Neural cell (in vitro differentiated cells): ENCODE measurements around the gene IL12RB1. TPM values are rescaled to one million over a fixed set of nuclear protein-coding genes. Genes with fewer than 3 reads are reported as not detected.

Source experiments
- H2AFZ ChIP-seq: fragments of 200-600, 300-800 bp; sonication (generic), shearing (Covaris generic); 2 replicates; pipeline ENCODE4 v1.6.0; 2014; ENCODE audit warnings: low read depth, mild to moderate bottlenecking, antibody characterized with exemption, low read length, moderate library complexity
- H3F3A ChIP-seq: fragments of 200-600 bp; shearing (Covaris generic); 2 replicates; pipeline ENCODE4 v1.6.1; 2016; ENCODE audit warnings: mild to moderate bottlenecking, moderate library complexity, mixed read lengths, antibody characterized with exemption, low read length; ENCODE audit not compliant: insufficient read depth, poor library complexity, severe bottlenecking
- H3K27ac ChIP-seq: fragments of 200-600, 300-800 bp; sonication (generic), shearing (Covaris generic); 2 replicates; pipeline ENCODE4 v1.5.1; 2014; ENCODE audit warnings: mild to moderate bottlenecking, low read length, moderate library complexity
- H3K27me3 ChIP-seq: fragments of 300-800, 200-600 bp; sonication (generic), shearing (Covaris generic); 2 replicates; pipeline ENCODE4 v1.6.0; 2014; ENCODE audit warnings: mild to moderate bottlenecking, low read depth, low read length, moderate library complexity; ENCODE audit not compliant: insufficient read depth
- H3K36me3 ChIP-seq: fragments of 300-800, 200-600 bp; sonication (generic), shearing (Covaris generic); 2 replicates; pipeline ENCODE4 v1.5.1; 2014; ENCODE audit warnings: mild to moderate bottlenecking, antibody characterized with exemption, low read length, moderate library complexity; ENCODE audit not compliant: insufficient read depth
- H3K4me2 ChIP-seq: fragments of 300-800, 200-600 bp; sonication (generic), shearing (Covaris generic); 2 replicates; pipeline ENCODE4 v1.6.0; 2014; ENCODE audit warnings: mild to moderate bottlenecking, low read length
- H3K4me3 ChIP-seq: fragments of 300-800, 200-600 bp; sonication (generic), shearing (Covaris generic); 2 replicates; pipeline ENCODE4 v1.5.1; 2014; ENCODE audit warnings: mild to moderate bottlenecking, low read length, moderate library complexity
- H3K79me2 ChIP-seq: fragments of 200-600 bp; shearing (Covaris generic); replicated peaks from 2 replicates; pipeline ENCODE4 v1.6.0; 2014; ENCODE audit warnings: mild to moderate bottlenecking, low read length, moderate library complexity; ENCODE audit not compliant: insufficient read depth
- H3K9ac ChIP-seq: fragments of 300-800, 200-600 bp; sonication (generic), shearing (Covaris generic); 2 replicates; pipeline ENCODE4 v1.6.1; 2016; ENCODE audit warnings: mild to moderate bottlenecking, low read length, mixed read lengths
- H3K9me2 ChIP-seq: fragments of 200-600 bp; shearing (Covaris generic); 2 replicates; pipeline ENCODE4 v1.6.1; 2016; ENCODE audit warnings: mild to moderate bottlenecking, low read length, mixed read lengths; ENCODE audit not compliant: insufficient read depth
- H3K9me3 ChIP-seq: fragments of 200-600, 300-800 bp; sonication (generic), shearing (Covaris generic); 2 replicates; pipeline ENCODE4 v1.6.1; 2016; ENCODE audit warnings: mild to moderate bottlenecking, mixed run types, low read length, moderate library complexity, mixed read lengths
- H4K20me1 ChIP-seq: fragments of 200-600 bp; shearing (Covaris generic); 2 replicates; pipeline ENCODE4 v1.6.1; 2016; ENCODE audit warnings: mild to moderate bottlenecking, mixed run types; ENCODE audit not compliant: insufficient read depth
- EP300 ChIP-seq: fragments of 450-650 bp; conservative IDR thresholded peaks from 2 replicates; pipeline ENCODE4 v1.6.1; 2014; ENCODE audit warnings: antibody characterized with exemption, mild to moderate bottlenecking, moderate library complexity; ENCODE audit not compliant: poor library complexity, severe bottlenecking
- EZH2 ChIP-seq: fragments of 200-600, 300-800 bp; shearing (Covaris generic), sonication (generic); IDR thresholded peaks from 2 replicates; pipeline ENCODE4 v1.6.1; 2014; ENCODE audit warnings: antibody characterized with exemption, low read length, borderline replicate concordance, mild to moderate bottlenecking; ENCODE audit not compliant: insufficient read depth, poor library complexity, severe bottlenecking
- MXI1 ChIP-seq: fragments of 450-650 bp; conservative IDR thresholded peaks from 2 replicates; pipeline ENCODE4 v1.6.1; 2014; ENCODE audit warnings: antibody characterized with exemption, mild to moderate bottlenecking; ENCODE audit not compliant: poor library complexity, severe bottlenecking
- POLR2AphosphoS5 ChIP-seq: IDR thresholded peaks from 2 replicates; pipeline ENCODE4 v1.6.1; 2012
- RAD21 ChIP-seq: fragments of 450-650 bp; conservative IDR thresholded peaks from 2 replicates; pipeline ENCODE4 v1.6.1; 2014; ENCODE audit warnings: antibody characterized with exemption, mild to moderate bottlenecking, moderate library complexity
- REST ChIP-seq: IDR thresholded peaks from 2 replicates; pipeline ENCODE4 v1.6.1; 2012; ENCODE audit warnings: borderline replicate concordance
- SMC3 ChIP-seq: fragments of 450-650 bp; conservative IDR thresholded peaks from 2 replicates; pipeline ENCODE4 v1.6.1; 2014; ENCODE audit warnings: antibody characterized with exemption, mild to moderate bottlenecking, moderate library complexity; ENCODE audit not compliant: poor library complexity
- TAF1 ChIP-seq: IDR thresholded peaks from 2 replicates; pipeline ENCODE4 v1.6.1; 2012; ENCODE audit warnings: low read depth
- polyA plus RNA-seq: library from polyadenylated mRNA; depleted of rRNA; stranded (reverse); fragments of >200 nt; gene quantifications from 2 replicates; pipeline ENCODE4 v1.2.3, GENCODE V29; 2014
- TF ChIP-seq, protein P1 (sequence below): fragments of 450-650 bp; IDR thresholded peaks from 2 replicates; pipeline ENCODE4 v1.5.1; 2014; ENCODE audit warnings: antibody characterized with exemption, mild to moderate bottlenecking, moderate library complexity; ENCODE audit not compliant: poor library complexity, severe bottlenecking

IL12RB1 gene
- polyA plus RNA-seq, 1 donor from 2014 or later, result not detected

GRCh38 chr19:18097217-18097992 is 10.7 kb upstream of the IL12RB1 start, which contains the start of gene MAST3:
MAST3 (plus strand) TSS chr19:18097778; CDS start chr19:18097793, 15 bp downstream.
- H3K79me2 ChIP-seq, result no peaks in the 10 kb centered on the region
- no peaks in the 10 kb centered on the region for H4K20me1 ChIP-seq
- no peak within 1 kb of the TSS for H3K27ac ChIP-seq
- no peaks in the 10 kb centered on the region for H3F3A ChIP-seq
- TF ChIP-seq, protein P1, sequence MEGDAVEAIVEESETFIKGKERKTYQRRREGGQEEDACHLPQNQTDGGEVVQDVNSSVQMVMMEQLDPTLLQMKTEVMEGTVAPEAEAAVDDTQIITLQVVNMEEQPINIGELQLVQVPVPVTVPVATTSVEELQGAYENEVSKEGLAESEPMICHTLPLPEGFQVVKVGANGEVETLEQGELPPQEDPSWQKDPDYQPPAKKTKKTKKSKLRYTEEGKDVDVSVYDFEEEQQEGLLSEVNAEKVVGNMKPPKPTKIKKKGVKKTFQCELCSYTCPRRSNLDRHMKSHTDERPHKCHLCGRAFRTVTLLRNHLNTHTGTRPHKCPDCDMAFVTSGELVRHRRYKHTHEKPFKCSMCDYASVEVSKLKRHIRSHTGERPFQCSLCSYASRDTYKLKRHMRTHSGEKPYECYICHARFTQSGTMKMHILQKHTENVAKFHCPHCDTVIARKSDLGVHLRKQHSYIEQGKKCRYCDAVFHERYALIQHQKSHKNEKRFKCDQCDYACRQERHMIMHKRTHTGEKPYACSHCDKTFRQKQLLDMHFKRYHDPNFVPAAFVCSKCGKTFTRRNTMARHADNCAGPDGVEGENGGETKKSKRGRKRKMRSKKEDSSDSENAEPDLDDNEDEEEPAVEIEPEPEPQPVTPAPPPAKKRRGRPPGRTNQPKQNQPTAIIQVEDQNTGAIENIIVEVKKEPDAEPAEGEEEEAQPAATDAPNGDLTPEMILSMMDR, result no peak
- TF ChIP-seq REST, result no peak
- no peak for TF ChIP-seq POLR2AphosphoS5
- TF ChIP-seq TAF1, result no peak
- TF ChIP-seq RAD21, result no peak
- no peak for TF ChIP-seq EZH2
- TF ChIP-seq SMC3, result no peak
- no peak for TF ChIP-seq MXI1
- no peak for TF ChIP-seq EP300
- H2AFZ ChIP-seq, result no peak within 1 kb of the TSS
- no peak within 1 kb of the TSS for H3K4me2 ChIP-seq
- no peak within 1 kb of the TSS for H3K4me3 ChIP-seq
- H3K9ac ChIP-seq, result no peak within 1 kb of the TSS
- peaks cover 22% of the 10 kb centered on the region for H3K27me3 ChIP-seq
- H3K9me2 ChIP-seq, result no peaks in the 10 kb centered on the region
- H3K9me3 ChIP-seq, result no peaks in the 10 kb centered on the region
- no peaks in the 10 kb centered on the region for H3K36me3 ChIP-seq

DNA sequence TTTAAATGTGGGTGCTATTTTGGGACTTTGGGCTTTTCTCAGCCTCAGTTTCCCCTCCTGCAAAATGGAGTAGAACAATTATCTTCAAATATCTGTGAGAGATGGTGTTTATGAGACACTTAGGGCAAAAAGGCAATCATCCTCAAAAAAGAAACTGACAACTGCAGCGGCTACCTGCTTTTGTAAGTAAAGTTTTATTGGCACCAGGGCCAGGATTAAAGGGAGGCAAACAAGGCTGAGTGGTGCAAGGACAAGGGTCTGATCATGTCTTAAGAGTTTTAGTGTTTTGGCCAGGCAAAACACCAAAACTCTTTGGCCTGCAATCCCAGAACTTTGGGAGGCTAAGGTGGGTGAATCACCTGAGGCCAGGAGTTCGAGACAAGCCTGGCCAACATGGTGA is 9.5 kb upstream of the IL12RB1 start:
- Histone ChIP-seq H3K9me2 (no peaks in the 10 kb centered on the region), H3K4me2 (no peak overlapping the region), H3K27ac (no peak overlapping the region), H3K27me3 (peaks cover 22% of the 10 kb centered on the region), H4K20me1 (no peaks in the 10 kb centered on the region), H3K9ac (no peak overlapping the region), H3F3A (no peaks in the 10 kb centered on the region), H3K4me3 (no peak overlapping the region), H3K79me2 (no peaks in the 10 kb centered on the region), H2AFZ (no peak overlapping the region), H3K9me3 (no peaks in the 10 kb centered on the region), H3K36me3 (no peaks in the 10 kb centered on the region)
- TF ChIP-seq EP300 (no peak), SMC3 (no peak), MXI1 (no peak), RAD21 (no peak), EZH2 (no peak), POLR2AphosphoS5 (no peak), REST (no peak)
- TF ChIP-seq, protein P1, result no peak
